Mucosa of rectum (tissue), 2 donors: Measurements from ENCODE around the gene KIF5C.

Source experiments
- H3K27ac ChIP-seq, 2 donors: one replicate each; pipeline ENCODE4 v1.7.0; 2013; ENCODE audit warnings: inconsistent platforms in 2 of 2, low read depth in 2 of 2, low read length in 2 of 2
- H3K27me3 ChIP-seq, 2 donors: one replicate each; pipeline ENCODE4 v1.7.0; 2013; ENCODE audit warnings: low read length in 2 of 2; ENCODE audit not compliant: control insufficient read depth in 2 of 2, insufficient read depth in 2 of 2
- H3K36me3 ChIP-seq, 2 donors: one replicate each; pipeline ENCODE4 v1.7.0; 2013; ENCODE audit warnings: low read length in 2 of 2; ENCODE audit not compliant: control insufficient read depth in 2 of 2, insufficient read depth in 2 of 2
- H3K4me1 ChIP-seq, 2 donors: one replicate each; pipeline ENCODE4 v1.7.0; 2013; ENCODE audit warnings: low read length in 2 of 2, mild to moderate bottlenecking in 1 of 2; ENCODE audit not compliant: control insufficient read depth in 2 of 2, insufficient read depth in 2 of 2
- H3K4me3 ChIP-seq, 2 donors: one replicate each; pipeline ENCODE4 v1.7.0; 2013; ENCODE audit warnings: low read length in 2 of 2
- H3K9ac ChIP-seq, 2 donors: one replicate each; pipeline ENCODE4 v1.7.0; 2013; ENCODE audit warnings: low read length in 2 of 2, low read depth in 1 of 2, mild to moderate bottlenecking in 1 of 2
- H3K9me3 ChIP-seq, 2 donors: one replicate each; pipeline ENCODE4 v1.7.0; 2013; ENCODE audit warnings: low read length in 2 of 2; ENCODE audit not compliant: control insufficient read depth in 2 of 2
- donor health status: healthy.
- donor health status: Normal muscosa, but diverticular disease.

The KIF5C gene

GRCh38 chr2:148920559-148920958, 45.5 kb downstream of the KIF5C start:
- Histone ChIP-seq H3K27ac (no peak overlapping the region), H3K9me3 (peaks cover 0 to 5% of the 10 kb centered on the region in 2 donors), H3K4me1 (no peaks in the 10 kb centered on the region), H3K4me3 (no peak overlapping the region), H3K27me3 (no peaks in the 10 kb centered on the region), H3K36me3 (no peaks in the 10 kb centered on the region), H3K9ac (no peak overlapping the region)

- H3K27ac ChIP-seq: no peak overlapping the region
- no peak overlapping the region for H3K4me3 ChIP-seq
- H3K36me3 ChIP-seq: no peaks in the 10 kb centered on the region
- H3K9ac ChIP-seq: no peak overlapping the region
- peaks cover 0 to 5% of the 10 kb centered on the region in 2 donors for H3K9me3 ChIP-seq
- H3K27me3 ChIP-seq: no peaks in the 10 kb centered on the region
- no peaks in the 10 kb centered on the region for H3K4me1 ChIP-seq
Observed at GRCh38 chr2:148922062-148922461, 47.0 kb downstream of the KIF5C start.

GRCh38 chr2:148922776-148923475, 47.9 kb downstream of the KIF5C start:
- no peaks in the 10 kb centered on the region for H3K4me1 ChIP-seq
- H3K27me3 ChIP-seq: no peaks in the 10 kb centered on the region
- peaks cover 0 to 5% of the 10 kb centered on the region in 2 donors for H3K9me3 ChIP-seq
- H3K27ac ChIP-seq: no peak overlapping the region
- H3K36me3 ChIP-seq: no peaks in the 10 kb centered on the region
- no peak overlapping the region for H3K4me3 ChIP-seq
- no peak overlapping the region for H3K9ac ChIP-seq

GRCh38 chr2:148924514-148925178, 49.6 kb downstream of the KIF5C start:
- H3K27me3 ChIP-seq: no peaks in the 10 kb centered on the region
- H3K36me3 ChIP-seq: no peaks in the 10 kb centered on the region
- H3K4me3 ChIP-seq: no peak overlapping the region
- no peak overlapping the region for H3K27ac ChIP-seq
- no peak overlapping the region for H3K9ac ChIP-seq
- no peaks in the 10 kb centered on the region for H3K9me3 ChIP-seq
- H3K4me1 ChIP-seq: no peaks in the 10 kb centered on the region

GRCh38 chr2:148926291-148926961, 51.4 kb downstream of the KIF5C start:
- Histone ChIP-seq H3K9ac (no peak overlapping the region), H3K27ac (no peak overlapping the region), H3K4me1 (no peaks in the 10 kb centered on the region), H3K4me3 (peak overlapping the region; percentile 29 to 39), H3K36me3 (no peaks in the 10 kb centered on the region), H3K27me3 (no peaks in the 10 kb centered on the region), H3K9me3 (no peaks in the 10 kb centered on the region)

- Histone ChIP-seq H3K27ac (no peak overlapping the region), H3K4me3 (peak overlapping the region; percentile 29 to 39), H3K9ac (no peak overlapping the region), H3K36me3 (no peaks in the 10 kb centered on the region), H3K27me3 (no peaks in the 10 kb centered on the region), H3K9me3 (no peaks in the 10 kb centered on the region), H3K4me1 (no peaks in the 10 kb centered on the region)
Observed at GRCh38 chr2:148926981-148927401, 52.0 kb downstream of the KIF5C start.

- no peaks in the 10 kb centered on the region for H3K4me1 ChIP-seq
- H3K36me3 ChIP-seq: no peaks in the 10 kb centered on the region
- no peak overlapping the region for H3K9ac ChIP-seq
- no peaks in the 10 kb centered on the region for H3K9me3 ChIP-seq
- H3K4me3 ChIP-seq: no peak overlapping the region
- no peak overlapping the region for H3K27ac ChIP-seq
- H3K27me3 ChIP-seq: no peaks in the 10 kb centered on the region
Observed at GRCh38 chr2:148928395-148928794, 53.4 kb downstream of the KIF5C start.

GRCh38 chr2:148930046-148930775, 55.2 kb downstream of the KIF5C start:
- H3K4me1 ChIP-seq: no peaks in the 10 kb centered on the region
- no peaks in the 10 kb centered on the region for H3K9me3 ChIP-seq
- no peak overlapping the region for H3K9ac ChIP-seq
- H3K4me3 ChIP-seq: no peak overlapping the region
- no peaks in the 10 kb centered on the region for H3K27me3 ChIP-seq
- H3K36me3 ChIP-seq: no peaks in the 10 kb centered on the region
- H3K27ac ChIP-seq: no peak overlapping the region

GRCh38 chr2:148932536-148932935, 57.5 kb downstream of the KIF5C start:
- Histone ChIP-seq H3K9me3 (no peaks in the 10 kb centered on the region), H3K36me3 (no peaks in the 10 kb centered on the region), H3K27ac (no peak overlapping the region), H3K4me1 (no peaks in the 10 kb centered on the region), H3K9ac (no peak overlapping the region), H3K4me3 (no peak overlapping the region), H3K27me3 (no peaks in the 10 kb centered on the region)

- H3K27ac ChIP-seq: no peak overlapping the region
- H3K4me3 ChIP-seq: no peak overlapping the region
- H3K4me1 ChIP-seq: no peaks in the 10 kb centered on the region
- no peak overlapping the region for H3K9ac ChIP-seq
- H3K36me3 ChIP-seq: no peaks in the 10 kb centered on the region
- no peaks in the 10 kb centered on the region for H3K9me3 ChIP-seq
- H3K27me3 ChIP-seq: no peaks in the 10 kb centered on the region
Observed at GRCh38 chr2:148933456-148933855, 58.4 kb downstream of the KIF5C start.
